NCI-H2107 treated with DMSO at 0.1 percent for 48 hours (cell line): ENCODE data around the gene TMEM190.
A peak's percentile ranks its signal among the peaks of the same experiment; 100 is the strongest.

Experiments
- DNase-seq: peaks from one replicate; lab custom pipeline; 2025; ENCODE audit not compliant: unreplicated experiment; lab: John Stamatoyannopoulos, UW

Gene TMEM190

DNA sequence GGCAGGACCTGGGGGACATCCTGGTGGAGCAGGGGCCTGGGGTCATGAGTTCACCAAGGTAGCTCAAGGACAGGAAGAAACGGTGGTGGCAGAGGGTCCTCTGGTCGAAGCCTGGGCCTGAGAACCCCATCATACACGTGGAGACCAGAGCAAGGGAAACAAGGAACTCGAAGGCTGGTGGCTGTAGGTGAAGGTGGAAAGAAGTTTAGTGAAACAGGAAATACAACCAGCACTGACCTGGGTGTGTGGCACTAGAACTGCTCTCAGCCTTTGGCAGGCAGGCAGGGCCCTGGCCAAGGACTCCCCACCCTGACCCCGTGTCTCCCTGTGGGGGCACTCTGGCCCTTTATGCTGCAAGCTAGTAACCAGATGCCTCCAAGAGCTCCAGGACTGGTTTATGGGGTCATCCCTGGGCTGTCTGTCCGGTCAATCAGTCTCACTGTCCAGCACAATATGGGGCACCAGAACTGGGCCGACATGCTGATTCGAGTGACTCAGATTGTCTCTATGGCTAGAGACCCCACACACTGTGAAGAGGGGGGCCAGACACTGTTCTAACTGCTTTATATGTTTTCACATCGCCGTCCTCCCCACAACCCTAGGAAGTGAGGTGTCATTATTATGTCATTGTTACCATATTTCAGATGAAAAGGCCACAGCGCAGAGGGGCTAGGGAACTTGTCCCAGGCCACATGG, 25.9 kb upstream of the TMEM190 start:
- no peak for DNase-seq

DNA sequence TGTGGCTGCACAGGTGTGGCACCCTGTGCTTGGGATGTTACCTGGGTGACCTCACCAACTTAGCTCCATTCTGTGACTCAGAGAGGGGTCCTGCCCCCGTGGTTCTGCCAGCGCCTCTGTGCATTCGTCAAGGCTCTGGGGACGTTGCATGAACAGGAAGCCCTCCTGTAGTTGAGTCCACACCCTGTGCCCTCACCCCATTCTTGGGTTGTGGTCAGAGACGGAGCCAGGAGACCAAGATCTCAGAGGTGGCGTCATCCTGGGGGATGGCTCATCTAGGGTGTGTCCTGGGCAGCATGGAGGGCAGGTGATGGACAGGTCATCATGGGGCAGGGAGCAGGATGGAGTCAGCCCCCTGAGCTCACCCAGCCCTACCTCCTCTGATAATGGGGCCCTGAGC, 24.6 kb upstream of the TMEM190 start:
- no peak for DNase-seq

DNA sequence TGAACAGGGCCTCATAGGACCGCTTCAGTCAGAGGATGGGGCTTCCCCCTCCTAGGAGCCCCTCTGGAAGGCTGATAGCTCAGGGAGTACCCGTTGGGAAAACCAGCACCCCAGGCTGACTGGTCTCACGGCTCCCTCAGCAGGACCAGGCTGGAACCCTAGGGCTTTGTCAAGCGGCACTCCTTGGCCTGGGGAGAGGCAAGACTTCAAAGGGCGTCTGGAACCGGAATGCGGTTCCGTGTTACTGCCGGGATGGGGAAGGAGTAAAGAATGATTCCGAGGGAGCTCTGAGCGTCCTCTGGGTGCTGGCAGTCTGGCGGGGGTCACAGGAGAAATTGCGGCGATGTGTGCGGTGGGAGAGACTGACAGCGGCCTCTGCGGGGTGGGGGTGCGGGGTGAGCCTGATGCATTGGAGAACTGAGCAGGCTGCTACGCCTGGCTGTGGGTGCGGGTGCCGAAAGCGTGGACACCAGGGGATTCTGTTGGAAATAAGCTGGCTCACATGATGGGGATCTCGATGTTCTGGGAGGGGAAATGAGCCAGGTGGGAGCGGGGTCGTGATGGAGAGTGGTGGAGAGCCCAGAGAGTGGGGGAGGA, 24.0 kb upstream of the TMEM190 start:
- no peak for DNase-seq

- no peak for DNase-seq
Observed at GRCh38 chr19:55353356-55353802, 23.2 kb upstream of the TMEM190 start.

DNA sequence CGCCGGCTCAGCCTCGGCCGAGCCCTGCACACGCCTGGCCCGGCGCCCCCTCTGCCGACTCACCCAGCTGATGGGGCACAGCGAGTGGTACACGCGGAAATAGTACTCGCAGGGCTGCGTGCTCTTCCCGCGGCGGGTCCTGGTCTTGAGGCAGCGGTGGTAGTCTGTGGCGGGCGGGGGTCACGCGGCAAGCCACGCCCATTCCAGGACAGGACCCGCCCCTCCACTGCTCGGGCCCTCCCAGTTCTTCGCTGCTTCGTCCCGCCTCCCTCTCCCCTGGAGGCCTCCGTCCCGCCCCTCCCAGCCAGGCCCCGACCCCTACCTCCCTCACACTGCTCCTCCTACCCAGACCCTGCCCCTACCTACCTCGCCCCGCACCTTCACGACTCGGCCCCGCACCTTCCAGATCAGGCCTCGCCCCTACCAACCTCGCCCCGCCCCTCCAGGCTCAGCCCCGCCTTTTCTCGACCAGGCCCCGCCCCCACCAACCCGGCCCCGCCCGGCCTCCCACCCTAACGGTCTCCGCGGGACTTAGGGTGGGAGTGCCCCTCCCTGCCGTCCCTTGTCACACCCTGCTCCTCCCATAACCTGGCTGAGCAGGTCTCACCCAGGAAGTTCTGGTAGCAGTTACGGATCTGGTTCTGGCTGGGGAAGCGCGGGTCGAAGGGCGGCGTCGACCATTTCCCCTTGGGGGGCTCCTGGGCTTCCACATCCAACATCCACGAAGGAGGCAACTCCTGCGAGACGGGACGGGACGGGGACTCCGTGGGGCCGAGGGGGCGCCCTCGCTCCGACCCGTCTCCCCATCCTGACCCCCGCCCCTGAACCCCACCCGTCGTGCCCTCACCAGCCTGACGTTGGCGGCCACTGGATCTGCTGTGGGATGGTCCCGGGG, 22.6 kb upstream of the TMEM190 start:
- no peak for DNase-seq

DNA sequence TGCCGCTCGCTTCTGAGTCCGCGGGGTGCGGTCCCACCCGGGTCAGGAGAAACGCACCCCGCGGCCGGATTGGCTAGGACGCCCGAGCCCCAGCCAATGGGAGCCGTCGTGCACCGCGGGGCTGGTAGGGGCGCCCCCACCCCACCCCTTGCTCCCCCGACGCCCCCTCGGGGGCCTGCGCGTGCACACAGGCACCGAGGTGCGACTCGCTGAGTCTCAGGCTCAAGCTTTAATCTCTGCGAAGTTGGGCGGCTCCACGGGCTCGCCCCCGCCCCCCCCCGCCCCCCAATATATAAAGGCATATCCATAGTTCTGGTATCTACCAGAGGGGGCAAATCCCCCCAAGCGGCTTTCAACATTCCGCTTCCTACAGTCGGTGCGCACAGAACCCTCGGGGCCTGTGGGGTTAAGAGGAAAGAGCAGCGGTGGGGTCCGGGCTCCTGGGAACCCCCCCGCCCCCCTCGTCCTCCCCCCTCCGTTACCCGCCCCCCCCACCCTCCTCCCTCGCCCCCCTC, 21.9 kb upstream of the TMEM190 start, which contains the start of gene COX6B2:
TSS of gene COX6B2 (minus strand) at position 22 of the 515 bp plus-strand sequence. CDS start 198 bp downstream, outside the sequence.
- DNase-seq: no peak

- DNase-seq: no peak
Observed at GRCh38 chr19:55355213-55355821, 21.3 kb upstream of the TMEM190 start.

DNA sequence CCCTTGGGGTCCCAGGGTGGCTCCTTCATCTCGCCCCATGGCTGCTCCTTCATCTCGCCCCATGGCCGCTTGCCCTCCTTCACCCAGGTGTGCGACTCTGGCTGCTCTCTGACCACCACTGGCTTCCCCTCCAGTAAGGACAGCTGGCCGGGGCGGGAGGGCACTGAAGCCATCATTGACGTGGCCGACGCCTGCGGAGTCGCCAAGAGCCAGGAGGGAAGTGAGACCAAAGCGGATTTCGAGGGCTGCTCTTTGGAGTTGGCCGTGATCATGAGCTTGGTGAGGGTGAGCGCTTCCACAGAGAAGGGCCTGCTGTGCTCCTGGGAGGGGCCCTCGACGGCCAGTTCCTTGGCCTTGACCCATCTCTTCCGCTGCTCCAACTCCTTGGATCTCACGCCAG, 18.1 kb upstream of the TMEM190 start:
- no peak for DNase-seq

- peak; percentile 16 for DNase-seq
Observed at GRCh38 chr19:55358943-55359908, 17.4 kb upstream of the TMEM190 start.

DNA sequence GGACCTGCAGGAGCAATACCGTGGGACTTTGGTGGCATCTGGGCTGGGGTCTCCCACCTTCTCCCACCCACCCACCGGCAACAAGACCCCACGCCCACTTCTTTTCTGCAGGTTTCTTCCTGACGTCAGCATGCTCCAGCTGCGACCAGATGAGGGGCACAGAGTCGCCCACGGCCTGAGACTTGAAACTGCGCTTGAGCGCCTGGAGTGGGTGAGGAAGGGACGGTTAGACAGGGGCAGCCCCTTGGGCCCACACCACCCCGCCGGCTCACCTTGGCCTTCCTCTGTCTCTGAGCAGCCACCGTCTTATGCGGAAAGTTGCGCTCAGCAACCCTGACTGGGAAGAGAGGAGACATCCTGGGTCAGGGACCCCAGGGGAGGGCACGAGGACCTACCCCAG, 15.7 kb upstream of the TMEM190 start:
- no peak for DNase-seq

DNA sequence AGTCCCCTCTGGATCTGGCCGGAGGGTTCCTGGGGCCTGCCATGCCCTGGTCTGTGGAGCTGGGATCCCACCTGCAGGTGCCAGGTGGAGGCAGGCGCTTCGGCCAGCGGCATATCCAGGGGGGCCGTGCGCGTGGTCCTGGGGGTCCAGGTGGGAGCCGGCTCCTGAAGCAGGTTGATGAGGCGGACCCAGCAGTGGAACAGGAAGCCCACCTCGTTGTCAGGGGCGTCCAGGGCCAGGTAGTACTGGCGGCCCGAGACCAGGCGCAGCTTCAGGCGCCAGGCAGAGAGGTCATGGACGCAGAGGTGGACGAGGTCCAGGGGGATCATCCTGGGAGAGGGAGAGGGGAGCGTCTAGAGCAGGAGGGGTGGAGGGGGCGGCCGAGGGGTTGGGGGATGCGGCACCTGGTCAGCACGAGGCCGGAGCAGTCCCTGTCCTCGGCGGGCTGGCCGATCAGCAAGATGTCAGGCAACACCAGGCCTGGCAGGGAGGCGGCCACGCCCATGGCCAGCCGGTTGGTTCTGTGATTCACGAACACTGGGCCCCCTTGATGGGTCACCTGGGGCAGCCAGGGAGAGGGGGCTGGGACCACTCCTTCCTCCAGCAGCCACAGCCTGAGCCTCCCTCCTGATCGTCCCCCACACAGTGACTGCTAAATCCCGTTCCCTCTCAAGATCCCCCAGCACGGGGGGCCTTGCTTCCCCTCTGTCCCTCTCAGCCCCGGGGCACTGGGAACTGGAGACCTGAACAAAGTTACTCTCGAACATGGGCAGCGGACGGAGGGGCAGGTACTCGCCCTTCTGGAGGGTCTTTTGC, 14.2 kb upstream of the TMEM190 start:
- DNase-seq: no peak

DNA sequence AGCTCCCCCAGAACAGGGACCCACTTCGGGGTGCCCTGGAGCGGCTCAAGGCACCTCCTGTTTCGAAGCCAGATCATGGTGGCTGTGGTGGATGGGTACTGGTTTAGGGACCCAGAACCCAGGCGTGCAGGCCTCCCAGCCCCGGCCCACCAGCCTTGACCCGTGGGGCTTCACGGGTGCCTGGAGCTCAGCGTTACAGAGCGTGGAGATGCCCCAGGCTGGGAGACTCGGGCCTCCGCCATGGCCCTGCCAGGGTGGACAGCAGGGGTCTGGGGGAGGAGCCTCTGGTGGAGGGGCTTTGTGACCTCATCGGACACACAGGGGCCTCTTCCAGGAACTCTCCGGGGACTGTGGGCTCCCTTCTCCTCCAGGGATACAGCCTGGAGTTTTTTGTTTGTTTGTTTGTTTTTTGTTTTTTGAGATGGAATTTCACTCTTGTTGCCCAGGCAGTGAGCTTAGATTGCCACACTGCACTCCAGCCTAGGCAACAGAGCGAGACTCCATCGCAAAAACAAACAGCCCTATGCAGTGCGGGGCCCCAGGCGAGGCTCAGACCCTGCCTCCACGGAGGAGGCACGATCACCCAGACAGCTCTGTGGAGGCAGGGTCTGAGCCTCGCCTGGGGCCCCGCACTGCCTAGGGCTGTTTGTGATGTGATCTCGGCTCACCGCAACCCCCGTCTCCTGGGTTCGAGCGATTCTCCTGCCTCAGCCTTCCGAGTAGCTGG, 13.5 kb upstream of the TMEM190 start, which contains the start of gene GARIN5B:
TSS of gene GARIN5B (minus strand) at position 271 of the 727 bp plus-strand sequence. CDS start at position 77, 194 bp downstream.
- no peak for DNase-seq

DNA sequence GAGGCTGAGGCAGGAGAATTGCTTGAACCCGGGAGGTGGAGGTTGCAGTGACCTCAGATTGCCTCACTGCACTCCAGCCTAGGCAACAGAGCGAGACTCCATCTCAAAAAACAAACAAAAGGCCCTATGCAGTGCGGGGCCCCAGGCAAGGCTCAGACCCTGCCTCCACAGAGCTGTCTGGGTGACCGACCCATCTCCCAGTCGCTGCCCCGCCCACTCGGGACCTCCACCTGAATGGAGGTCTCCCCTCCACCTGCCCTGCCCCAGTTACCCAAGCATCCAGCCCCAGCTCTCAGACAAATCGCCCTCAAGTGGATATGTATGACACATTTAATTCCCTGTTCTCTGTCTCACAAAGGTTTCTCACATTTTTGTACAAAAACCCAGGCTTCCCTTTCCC, 11.4 kb upstream of the TMEM190 start:
- DNase-seq: no peak

GRCh38 chr19:55365964-55366363, 10.7 kb upstream of the TMEM190 start:
- DNase-seq: no peak

GRCh38 chr19:55366790-55367189, 9.8 kb upstream of the TMEM190 start:
- no peak for DNase-seq

- no peak for DNase-seq
Observed at GRCh38 chr19:55368106-55368505, 8.5 kb upstream of the TMEM190 start.

GRCh38 chr19:55368701-55369563, 7.7 kb upstream of the TMEM190 start:
- DNase-seq: no peak
